GM19023 (cell line): ENCODE measurements around the gene TAB2.

ENCODE experiments used
- ATAC-seq: cut with Tn5 transposase; IDR thresholded peaks from one replicate; pipeline ENCODE4 v1.9.1; 2021; ENCODE audit warnings: mild to moderate bottlenecking, moderate library complexity; ENCODE audit not compliant: unreplicated experiment

TAB2 gene, protein sequence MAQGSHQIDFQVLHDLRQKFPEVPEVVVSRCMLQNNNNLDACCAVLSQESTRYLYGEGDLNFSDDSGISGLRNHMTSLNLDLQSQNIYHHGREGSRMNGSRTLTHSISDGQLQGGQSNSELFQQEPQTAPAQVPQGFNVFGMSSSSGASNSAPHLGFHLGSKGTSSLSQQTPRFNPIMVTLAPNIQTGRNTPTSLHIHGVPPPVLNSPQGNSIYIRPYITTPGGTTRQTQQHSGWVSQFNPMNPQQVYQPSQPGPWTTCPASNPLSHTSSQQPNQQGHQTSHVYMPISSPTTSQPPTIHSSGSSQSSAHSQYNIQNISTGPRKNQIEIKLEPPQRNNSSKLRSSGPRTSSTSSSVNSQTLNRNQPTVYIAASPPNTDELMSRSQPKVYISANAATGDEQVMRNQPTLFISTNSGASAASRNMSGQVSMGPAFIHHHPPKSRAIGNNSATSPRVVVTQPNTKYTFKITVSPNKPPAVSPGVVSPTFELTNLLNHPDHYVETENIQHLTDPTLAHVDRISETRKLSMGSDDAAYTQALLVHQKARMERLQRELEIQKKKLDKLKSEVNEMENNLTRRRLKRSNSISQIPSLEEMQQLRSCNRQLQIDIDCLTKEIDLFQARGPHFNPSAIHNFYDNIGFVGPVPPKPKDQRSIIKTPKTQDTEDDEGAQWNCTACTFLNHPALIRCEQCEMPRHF

GRCh38 chr6:149317644-149318571, at the start of gene TAB2:
Gene TAB2 (plus strand): TSS chr6:149317712. CDS start chr6:149369998, 52,286 bp downstream.
- peak; percentile 32 for ATAC-seq

- ATAC-seq = no peak
Measured at GRCh38 chr6:149268146-149268545, 49.4 kb upstream of the TAB2 start.

- ATAC-seq = no peak
Measured at GRCh38 chr6:149268768-149269167, 48.7 kb upstream of the TAB2 start.

- ATAC-seq = no peak
Measured at GRCh38 chr6:149270616-149271015, 46.9 kb upstream of the TAB2 start.

- ATAC-seq = peak; percentile 65
Measured at GRCh38 chr6:149271348-149272340, 45.9 kb upstream of the TAB2 start.

- ATAC-seq = no peak
Measured at GRCh38 chr6:149273318-149273717, 44.2 kb upstream of the TAB2 start.

DNA sequence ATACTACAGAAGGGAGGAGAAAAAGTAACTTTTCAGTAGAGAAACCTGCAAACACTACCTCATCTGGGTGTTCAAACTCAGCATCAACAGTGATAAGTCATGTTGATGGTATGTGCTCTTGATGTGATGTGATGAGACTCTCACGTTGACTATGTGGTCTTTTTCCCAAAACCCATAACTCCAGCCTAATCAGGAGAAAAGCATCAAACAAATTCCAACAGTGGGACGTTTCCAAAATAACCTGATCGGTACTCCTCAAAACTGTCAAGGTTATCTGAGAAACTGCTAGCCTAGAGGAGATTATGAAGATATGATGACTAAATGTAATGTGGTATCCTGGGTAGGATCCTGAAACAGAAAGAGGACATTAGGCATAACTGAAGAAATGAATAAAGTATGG, 41.9 kb upstream of the TAB2 start:
- no peak for ATAC-seq

DNA sequence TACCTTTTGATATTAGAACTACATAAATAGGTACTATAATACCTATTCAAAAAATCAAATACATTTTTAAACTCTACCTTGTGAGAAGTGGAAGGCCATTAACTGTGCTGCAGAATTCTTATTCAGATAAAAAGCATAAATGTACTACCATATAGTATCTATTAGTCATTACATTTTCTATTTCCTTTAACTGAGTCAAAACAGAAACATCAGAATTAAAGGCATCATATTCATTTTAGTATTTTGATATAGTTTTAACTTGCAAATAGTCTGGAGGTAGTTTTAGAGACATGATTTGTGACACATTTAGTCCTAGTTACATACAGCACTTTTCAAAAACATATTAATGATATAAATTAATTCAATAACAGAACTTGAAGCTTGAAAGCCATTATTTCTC, 39.9 kb upstream of the TAB2 start:
- no peak for ATAC-seq

DNA sequence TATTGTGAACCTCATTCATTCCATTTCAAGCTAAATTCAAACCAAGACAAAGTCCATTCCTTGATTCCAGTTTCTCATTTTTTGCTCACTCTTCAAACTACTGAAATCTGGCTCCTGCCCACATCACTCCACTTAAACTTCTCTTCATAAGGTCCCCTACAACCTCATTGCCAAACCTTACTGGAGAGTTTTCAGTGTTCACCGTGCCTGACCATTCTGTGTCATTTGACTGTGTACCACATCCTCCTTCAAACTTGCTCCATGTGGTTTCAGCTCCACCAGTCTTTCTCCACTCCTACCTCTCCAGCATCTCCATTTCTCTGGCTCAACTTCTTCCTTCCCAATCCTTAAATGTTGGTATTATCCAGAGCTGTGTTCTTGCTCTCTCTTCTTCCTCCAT, 38.5 kb upstream of the TAB2 start:
- no peak for ATAC-seq

DNA sequence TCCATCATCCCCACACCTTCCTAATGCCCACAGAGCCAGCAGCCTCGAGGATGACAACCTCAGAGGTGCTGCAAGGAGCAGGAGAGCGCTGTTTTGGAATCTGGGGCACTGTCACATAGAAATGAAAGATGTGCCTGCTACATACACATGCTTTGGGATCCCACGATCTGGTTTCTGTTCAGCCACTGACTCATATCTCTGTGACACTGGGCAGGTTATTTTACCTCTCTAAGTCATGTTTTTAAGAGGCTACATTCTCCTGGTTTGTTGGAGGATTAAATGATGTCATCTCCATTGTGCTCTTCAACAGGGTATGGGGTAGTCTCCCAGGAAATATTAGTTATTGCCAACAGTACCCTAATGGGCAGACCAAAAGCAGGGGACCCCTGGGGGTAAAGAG, 32.6 kb upstream of the TAB2 start:
- no peak for ATAC-seq

DNA sequence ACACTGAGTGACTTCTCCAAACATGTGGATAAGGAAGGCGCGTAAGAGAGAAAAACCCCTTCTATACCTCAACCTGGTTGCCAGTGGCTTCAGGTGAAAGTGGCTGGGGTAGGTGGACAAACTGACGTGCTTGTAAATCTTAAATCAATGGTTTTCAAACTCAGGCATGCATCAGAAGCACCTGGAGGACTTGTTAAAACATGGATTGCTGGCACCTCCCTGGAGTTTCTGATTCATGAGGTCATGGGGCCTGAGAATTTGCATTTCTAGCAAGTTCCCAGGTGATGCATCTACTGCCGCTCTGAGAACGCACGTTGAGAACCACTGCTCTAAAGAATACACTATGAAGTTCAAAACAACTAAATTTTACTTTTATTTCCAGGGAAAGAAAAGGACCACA, 31.9 kb upstream of the TAB2 start:
- no peak for ATAC-seq

GRCh38 chr6:149286905-149287304, 30.6 kb upstream of the TAB2 start:
- ATAC-seq = no peak

DNA sequence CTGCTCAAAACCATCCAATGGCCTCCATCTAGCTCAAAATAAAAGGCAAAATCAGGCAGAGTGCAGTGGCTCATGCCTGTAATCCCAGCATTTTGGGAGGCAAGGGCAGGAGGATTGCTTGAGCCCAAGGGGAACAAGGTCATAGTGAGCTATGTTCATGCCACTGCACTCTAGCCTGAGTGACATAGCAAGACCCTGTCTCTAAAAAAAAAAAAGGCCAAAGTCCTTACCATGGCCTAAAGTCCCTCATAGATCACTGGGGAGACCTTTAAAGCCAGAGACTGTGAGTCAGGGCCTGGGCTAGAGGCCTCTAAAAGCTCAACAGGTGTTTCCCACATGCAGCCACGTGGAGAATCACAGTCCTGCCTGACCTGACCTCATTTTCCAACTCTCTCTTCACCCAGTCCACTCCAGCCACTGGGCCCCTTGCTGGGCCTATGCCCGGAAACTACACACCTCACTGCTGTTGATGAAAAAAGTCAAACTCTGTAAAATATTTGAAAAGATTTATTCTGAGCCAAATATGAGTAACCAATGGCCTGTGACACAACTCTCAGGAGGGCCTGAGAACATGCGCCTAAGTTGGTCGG, 28.2 kb upstream of the TAB2 start:
- no peak for ATAC-seq

DNA sequence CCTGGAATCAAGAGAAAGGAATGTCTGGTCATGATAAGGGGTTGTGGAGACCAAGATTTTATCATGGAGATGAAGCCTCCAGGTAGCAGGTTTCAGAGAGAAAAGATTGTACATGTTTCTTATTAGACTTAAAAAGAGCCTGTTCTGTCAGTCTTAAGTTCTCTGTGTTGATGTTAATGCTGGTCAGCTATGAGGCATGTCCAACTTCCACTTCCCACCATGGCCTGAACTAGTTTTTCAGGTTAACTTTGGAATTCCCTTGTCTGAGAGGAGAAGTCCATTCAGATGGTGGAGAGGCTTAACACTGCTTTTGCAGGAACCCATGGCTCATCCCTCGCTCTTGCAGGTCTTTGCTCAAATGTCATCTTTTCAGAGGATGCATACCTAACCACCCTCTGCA, 27.5 kb upstream of the TAB2 start:
- ATAC-seq = no peak

- no peak for ATAC-seq
Measured at GRCh38 chr6:149293244-149293643, 24.3 kb upstream of the TAB2 start.

DNA sequence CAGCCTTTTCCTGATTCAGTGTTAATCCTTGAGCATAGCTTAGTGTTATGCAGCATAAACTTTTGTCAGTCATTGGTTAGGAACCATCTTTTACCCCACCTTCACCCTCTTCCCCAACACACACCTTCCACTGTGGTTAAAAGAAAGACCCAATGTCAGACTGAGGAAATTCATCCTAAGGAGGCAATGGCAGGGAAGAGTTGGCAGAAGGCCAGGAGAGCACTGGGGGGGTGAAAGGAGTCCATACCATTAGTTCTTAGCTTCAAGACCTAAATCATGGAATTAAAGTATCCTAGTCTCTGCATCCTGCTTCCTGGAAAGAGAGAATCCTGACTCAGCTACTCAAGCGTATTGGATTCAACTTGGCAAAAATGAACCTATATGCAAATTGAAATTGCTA, 16.9 kb upstream of the TAB2 start:
- no peak for ATAC-seq

GRCh38 chr6:149302723-149303122, 14.8 kb upstream of the TAB2 start:
- no peak for ATAC-seq

GRCh38 chr6:149303468-149303867, 14.0 kb upstream of the TAB2 start:
- ATAC-seq = no peak

DNA sequence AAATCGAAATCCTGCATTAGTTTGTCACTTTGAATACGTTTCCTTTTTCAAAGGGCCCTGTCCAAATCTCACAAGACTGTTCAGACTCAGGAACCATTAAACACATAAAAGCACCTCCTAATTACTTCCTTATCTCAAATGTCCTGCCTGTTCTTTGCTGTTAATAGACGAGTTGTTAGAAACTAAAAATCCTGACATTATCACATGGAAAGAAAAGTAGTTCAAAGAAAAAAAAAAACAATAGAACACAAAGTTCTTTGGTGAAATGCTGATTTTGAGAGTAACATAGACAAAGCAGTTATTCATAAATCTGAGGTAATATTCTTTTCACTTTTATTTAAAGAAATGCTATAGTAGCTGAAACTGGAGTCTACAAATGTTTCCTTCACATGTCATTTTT, 12.1 kb upstream of the TAB2 start:
- ATAC-seq = no peak

DNA sequence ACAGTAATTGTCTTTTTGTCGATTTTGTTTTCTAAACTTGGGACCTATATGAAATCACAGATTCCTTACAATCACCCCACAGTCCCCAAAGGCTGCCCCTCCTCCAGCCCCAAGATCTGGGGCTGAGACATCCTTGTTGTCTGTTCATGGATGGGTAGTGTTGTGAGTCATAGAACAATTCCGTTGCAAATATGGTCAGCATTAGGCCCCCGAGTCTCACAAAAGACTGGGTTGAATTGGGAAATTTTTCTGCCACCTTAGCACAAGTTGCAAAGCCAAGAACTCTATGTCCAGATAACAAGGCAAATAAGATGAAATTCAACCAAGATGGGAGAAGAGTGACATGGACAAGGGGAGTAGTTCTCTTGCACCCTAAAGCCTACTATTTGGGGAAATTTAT, 10.5 kb upstream of the TAB2 start:
- no peak for ATAC-seq
